Esophagus muscularis mucosa (tissue), 4 donors: ENCODE results near the gene PHF21A. TPM values are rescaled to one million over a fixed set of nuclear protein-coding genes. Genes with fewer than 3 reads are reported as not detected.

Experiments used
- DNase-seq: peaks from one replicate; pipeline ENCODE4 v3.0.0-alpha.2; 2017; ENCODE audit errors: extremely low spot score
- H3K27ac ChIP-seq, 4 donors: fragments of 200-600 bp; sonication (generic); replicated peaks in 1 of 4; 1 replicate in 3 of 4; 2 replicates in 1 of 4; pipeline ENCODE4 v1.5.1; 2016 to 2019; ENCODE audit warnings: mild to moderate bottlenecking in 1 of 4
- H3K27me3 ChIP-seq, 4 donors: fragments of 200-600 bp; sonication (generic); one replicate each; pipeline versions ENCODE4 v1.5.1 to v1.6.0; 2016 to 2019
- H3K36me3 ChIP-seq, 4 donors: fragments of 200-600 bp; sonication (generic); one replicate each; pipeline ENCODE4 v1.5.1; 2016 to 2019
- H3K4me1 ChIP-seq, 4 donors: fragments of 200-600 bp; sonication (generic); one replicate each; pipeline ENCODE4 v1.5.1; 2016 to 2019
- H3K4me3 ChIP-seq, 4 donors: fragments of 200-600 bp; sonication (generic); 1 replicate in 2 of 4; 2 replicates in 2 of 4; pipeline ENCODE4 v1.5.1; 2016 to 2019; ENCODE audit warnings: mild to moderate bottlenecking in 4 of 4, moderate library complexity in 1 of 4
- H3K9me3 ChIP-seq, 4 donors: fragments of 200-600 bp; sonication (generic); 1 replicate in 3 of 4; 2 replicates in 1 of 4; pipeline ENCODE4 v1.5.1; 2016 to 2019
- EP300 ChIP-seq: sonication (generic); formaldehyde crosslinking; IDR thresholded peaks from one replicate; pipeline ENCODE4 v1.6.1; 2017; ENCODE audit warnings: antibody characterized with exemption
- POLR2A ChIP-seq: fragments of 450-650 bp; IDR thresholded peaks from one replicate; pipeline ENCODE4 v1.6.1; 2017; ENCODE audit warnings: antibody characterized with exemption, moderate library complexity, mild to moderate bottlenecking, low read depth
- POLR2AphosphoS5 ChIP-seq, 2 donors: sonication (generic); formaldehyde crosslinking; IDR thresholded peaks; one replicate each; pipeline ENCODE4 v1.6.1; 2017; ENCODE audit warnings: antibody characterized with exemption in 2 of 2
- WGBS: methylation state at CpG from one replicate; pipeline ENCODE4 v1.1.5; 2018; 5-methylcytosine and 5-hydroxymethylcytosine counted together
- intact Hi-C: fragments of 100-400 bp; cut with DNase I; formaldehyde crosslinking; loops from one replicate; pipeline ENCODE4 v1.15.1; 2023
- total RNA-seq, 4 donors: library from RNA; depleted of rRNA; stranded (reverse); fragments of >200 nt; gene quantifications; one replicate each; pipeline versions ENCODE4 v1.1.0 to v1.2.1, GENCODE V29; 2016
- TF ChIP-seq, protein P1 (sequence below), 3 experiments: fragments of 200-600 bp in 2 of 3; fragments of 450-650 bp in 1 of 3; sonication (generic) in 2 of 3; IDR thresholded peaks; one replicate each; pipeline ENCODE4 v1.5.1; 2017 to 2019; ENCODE audit warnings: antibody characterized with exemption in 3 of 3, mild to moderate bottlenecking in 2 of 3, moderate library complexity in 1 of 3

Gene PHF21A
- total RNA-seq, 4 donors from 2014 or later: 31.8 to 47.8 (median 36.1) TPM

DNA sequence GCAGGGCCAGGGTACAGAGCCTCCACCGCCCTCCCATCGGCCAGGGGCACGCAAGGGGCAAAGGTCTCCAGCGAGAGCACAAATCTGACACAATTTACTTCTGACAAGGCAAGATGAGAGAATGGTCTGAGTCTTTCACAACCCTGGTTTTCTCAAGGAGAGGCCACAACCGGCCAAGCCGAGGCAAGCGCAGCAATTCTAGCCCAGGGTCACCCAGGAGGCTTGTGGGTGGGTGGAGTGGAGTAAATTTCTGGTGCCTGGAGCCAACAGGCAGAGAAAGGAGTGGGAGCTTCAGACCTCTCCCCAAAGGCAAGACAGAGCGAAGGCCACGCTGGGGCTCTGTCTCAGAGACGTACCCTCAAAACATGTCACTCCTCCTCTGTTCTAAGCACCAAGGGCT, 189.5 kb downstream of the PHF21A start:
- Histone ChIP-seq H3K27me3 (peaks cover 0 to 4% (median 0%) of the 10 kb centered on the region in 4 donors), H3K36me3 (peaks cover 36 to 71% (median 52%) of the 10 kb centered on the region in 4 donors), H3K9me3 (no peaks in the 10 kb centered on the region), H3K27ac (no peak overlapping the region), H3K4me1 (peaks cover 0 to 6% (median 2%) of the 10 kb centered on the region in 4 donors), H3K4me3 (no peak overlapping the region)
- WGBS: 81% methylated on average over 10 of the region's 10 CpGs
- no peak for DNase-seq
- intact Hi-C loops: no loop called here
- TF ChIP-seq POLR2A: no peak
- TF ChIP-seq, protein P1, sequence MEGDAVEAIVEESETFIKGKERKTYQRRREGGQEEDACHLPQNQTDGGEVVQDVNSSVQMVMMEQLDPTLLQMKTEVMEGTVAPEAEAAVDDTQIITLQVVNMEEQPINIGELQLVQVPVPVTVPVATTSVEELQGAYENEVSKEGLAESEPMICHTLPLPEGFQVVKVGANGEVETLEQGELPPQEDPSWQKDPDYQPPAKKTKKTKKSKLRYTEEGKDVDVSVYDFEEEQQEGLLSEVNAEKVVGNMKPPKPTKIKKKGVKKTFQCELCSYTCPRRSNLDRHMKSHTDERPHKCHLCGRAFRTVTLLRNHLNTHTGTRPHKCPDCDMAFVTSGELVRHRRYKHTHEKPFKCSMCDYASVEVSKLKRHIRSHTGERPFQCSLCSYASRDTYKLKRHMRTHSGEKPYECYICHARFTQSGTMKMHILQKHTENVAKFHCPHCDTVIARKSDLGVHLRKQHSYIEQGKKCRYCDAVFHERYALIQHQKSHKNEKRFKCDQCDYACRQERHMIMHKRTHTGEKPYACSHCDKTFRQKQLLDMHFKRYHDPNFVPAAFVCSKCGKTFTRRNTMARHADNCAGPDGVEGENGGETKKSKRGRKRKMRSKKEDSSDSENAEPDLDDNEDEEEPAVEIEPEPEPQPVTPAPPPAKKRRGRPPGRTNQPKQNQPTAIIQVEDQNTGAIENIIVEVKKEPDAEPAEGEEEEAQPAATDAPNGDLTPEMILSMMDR (IDR thresholded peaks at IDR 0.05): no peak

DNA sequence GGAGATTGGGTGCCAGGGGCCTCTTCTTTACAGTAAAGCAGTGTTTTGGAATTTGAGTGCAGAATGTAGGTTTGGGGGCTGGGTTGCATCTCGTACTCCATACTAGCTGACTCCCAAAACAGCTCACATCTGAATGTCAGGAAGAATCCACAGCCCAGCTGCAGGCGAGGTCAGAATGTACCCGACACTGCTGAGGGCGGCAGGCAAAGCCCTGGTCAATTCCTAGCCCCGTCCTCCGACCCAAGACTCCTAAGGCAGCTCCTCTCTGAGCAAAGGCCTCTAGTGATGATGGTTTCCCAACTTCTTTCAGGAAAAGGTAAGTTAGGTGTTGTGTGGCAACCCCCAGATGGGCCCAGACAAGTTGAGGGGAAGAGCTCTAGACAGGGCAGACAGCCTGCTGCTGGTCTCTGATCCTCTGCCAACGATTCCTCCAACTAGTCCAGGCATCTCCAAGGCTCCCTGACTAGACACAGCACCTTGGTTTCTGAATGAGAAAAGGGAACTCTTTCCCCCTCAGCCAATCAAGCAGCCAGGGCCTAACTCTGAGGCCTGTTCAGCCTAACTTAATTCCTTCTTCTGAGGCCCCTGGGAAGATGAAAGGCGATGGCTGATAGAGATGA, 190.2 kb downstream of the PHF21A start:
- Histone ChIP-seq H3K4me1 (peaks cover 0 to 6% (median 2%) of the 10 kb centered on the region in 4 donors), H3K27me3 (peaks cover 0 to 11% (median 0%) of the 10 kb centered on the region in 4 donors), H3K36me3 (peaks cover 33 to 64% (median 45%) of the 10 kb centered on the region in 4 donors), H3K9me3 (no peaks in the 10 kb centered on the region), H3K27ac (no peak overlapping the region), H3K4me3 (no peak overlapping the region)
- intact Hi-C loops: no loop called here
- no peak for DNase-seq
- 76% methylated on average over 8 of the region's 8 CpGs for WGBS
- TF ChIP-seq, protein P1 (IDR thresholded peaks at IDR 0.05): no peak
- no peak for TF ChIP-seq POLR2AphosphoS5 (IDR thresholded peaks at IDR 0.05)
- no peak for TF ChIP-seq POLR2A

DNA sequence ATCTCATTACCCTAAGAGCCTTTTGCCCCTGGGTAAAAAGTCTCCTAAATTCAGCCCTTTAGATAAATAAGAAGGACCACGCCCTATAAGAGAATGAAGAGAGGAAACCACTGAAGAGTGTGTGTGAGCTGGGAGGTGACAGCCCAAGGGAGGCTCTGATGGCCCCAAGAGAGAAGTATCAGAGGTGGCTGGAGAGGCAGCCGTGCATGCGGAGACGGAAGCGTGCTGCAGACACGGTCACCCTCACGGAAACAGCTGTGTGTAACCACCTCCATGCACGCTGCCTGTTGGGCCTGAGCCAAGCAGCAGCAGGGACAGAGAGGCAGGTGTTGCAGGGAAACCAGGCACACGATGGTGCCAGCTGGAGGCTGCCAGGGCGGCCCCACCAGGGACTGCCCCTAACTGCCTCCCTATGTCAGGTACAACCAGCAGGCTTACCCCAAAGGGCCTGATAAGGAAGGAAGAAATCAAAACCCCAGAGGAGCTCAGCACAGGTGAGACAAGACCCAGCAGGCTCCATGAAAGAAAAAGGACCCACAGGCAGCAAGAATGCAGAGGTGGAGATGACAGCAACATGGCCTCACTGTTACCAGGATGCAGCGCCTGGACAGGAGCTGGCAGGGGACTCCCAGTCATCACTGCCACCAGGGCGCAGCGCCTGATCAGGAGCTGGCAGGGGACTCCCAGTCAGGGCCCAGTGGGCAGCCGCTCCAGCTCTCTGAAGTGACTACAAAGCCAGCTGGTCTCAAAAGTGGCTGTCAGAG, 191.0 kb downstream of the PHF21A start:
- peak; percentile 90 for DNase-seq
- no peak overlapping the region for H3K27ac ChIP-seq
- peaks cover 0 to 19% (median 0%) of the 10 kb centered on the region in 4 donors for H3K27me3 ChIP-seq
- peaks cover 24 to 56% (median 37%) of the 10 kb centered on the region in 4 donors for H3K36me3 ChIP-seq
- WGBS: 84% methylated on average over 14 of the region's 14 CpGs
- no peak for TF ChIP-seq POLR2A
- TF ChIP-seq, protein P1 (IDR thresholded peaks at IDR 0.05): no peak
- no peak for TF ChIP-seq EP300
- TF ChIP-seq POLR2AphosphoS5 (IDR thresholded peaks at IDR 0.05): no peak
- H3K4me1 ChIP-seq: peaks cover 0 to 6% (median 2%) of the 10 kb centered on the region in 4 donors
- intact Hi-C loops: no loop called here
- H3K9me3 ChIP-seq: no peaks in the 10 kb centered on the region
- no peak overlapping the region for H3K4me3 ChIP-seq

DNA sequence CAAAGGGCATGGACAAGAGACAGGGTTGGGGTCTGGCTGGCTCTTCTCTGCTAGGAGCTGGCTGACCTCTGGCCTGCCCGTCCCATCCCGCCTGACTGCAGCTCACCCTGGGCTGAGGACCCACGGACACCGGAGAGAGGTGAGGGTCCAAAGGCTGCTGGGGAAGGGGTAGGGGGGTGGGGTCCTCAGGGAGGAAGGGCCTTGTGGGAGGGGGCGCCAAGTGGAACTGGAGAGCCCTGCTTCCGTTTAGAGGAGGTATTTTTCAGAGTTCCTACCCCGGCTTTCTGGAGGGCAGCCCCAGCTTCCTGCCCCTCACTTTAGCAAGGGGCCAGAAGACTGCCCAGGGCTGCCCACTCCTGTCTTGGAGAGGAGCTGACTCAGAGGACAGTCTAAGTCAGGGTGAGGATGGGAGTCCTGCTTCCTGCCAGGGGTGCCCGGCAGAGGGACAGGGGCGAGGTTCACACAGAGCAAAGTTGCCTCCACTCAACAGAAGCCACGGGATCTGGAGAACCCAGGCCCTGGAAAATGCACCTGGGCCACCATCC, 191.7 kb downstream of the PHF21A start:
- Histone ChIP-seq H3K27ac (no peak overlapping the region), H3K9me3 (no peaks in the 10 kb centered on the region), H3K4me1 (peaks cover 0 to 6% (median 2%) of the 10 kb centered on the region in 4 donors), H3K27me3 (peaks cover 0 to 26% (median 0%) of the 10 kb centered on the region in 4 donors), H3K4me3 (no peak overlapping the region), H3K36me3 (peaks cover 18 to 49% (median 30%) of the 10 kb centered on the region in 4 donors)
- TF ChIP-seq, protein P1 (IDR thresholded peaks at IDR 0.05): no peak
- TF ChIP-seq POLR2A (no peak), POLR2AphosphoS5 (IDR thresholded peaks at IDR 0.05) (no peak), EP300 (no peak)
- intact Hi-C loops: no loop called here
- WGBS: 72% methylated on average over 8 of the region's 10 CpGs
- no peak for DNase-seq
